HG03045 (cell line): ENCODE results near the gene PPP2R2B.

Source experiments
- ATAC-seq: cut with Tn5 transposase; IDR thresholded peaks from one replicate; pipeline ENCODE4 v1.9.1; 2021; ENCODE audit warnings: mild to moderate bottlenecking, moderate library complexity; ENCODE audit not compliant: unreplicated experiment

Gene PPP2R2B

DNA sequence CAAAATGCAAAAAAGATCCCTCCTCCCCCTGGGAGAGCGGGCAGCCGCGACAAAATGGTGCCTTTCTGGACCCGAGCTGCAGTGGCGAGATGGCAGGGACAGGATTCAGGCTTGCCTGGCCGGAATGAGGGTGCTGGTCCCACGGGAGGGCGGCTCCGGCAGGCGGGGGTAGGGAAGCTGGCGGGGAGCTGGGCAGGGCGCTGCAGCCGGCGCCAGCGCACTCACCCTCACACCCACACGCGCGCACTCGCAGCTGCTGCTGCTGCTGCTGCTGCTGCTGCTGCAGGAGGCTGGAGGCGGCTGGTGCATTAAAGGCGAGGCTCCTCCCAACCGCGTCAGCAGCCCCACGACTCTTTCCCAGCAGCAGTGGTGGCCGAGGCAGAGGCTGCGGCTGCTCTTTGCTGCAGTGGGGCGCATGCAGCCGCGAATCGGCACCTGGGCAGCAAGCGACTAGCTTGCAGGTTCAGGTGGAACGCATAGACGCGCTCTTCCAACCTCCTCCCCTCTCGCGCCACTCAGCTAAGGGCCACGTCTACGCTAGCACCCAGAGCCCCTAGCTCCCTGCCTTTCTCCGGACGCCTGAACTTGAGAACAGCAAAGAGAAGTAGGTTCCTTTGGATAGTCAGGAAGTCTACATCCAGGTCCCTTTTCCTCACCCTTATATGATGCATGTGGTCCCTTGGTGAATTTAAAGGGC, at the start of gene PPP2R2B:
Gene PPP2R2B (minus strand): TSS at position 282 of the 697 bp plus-strand sequence.
- no peak for ATAC-seq

DNA sequence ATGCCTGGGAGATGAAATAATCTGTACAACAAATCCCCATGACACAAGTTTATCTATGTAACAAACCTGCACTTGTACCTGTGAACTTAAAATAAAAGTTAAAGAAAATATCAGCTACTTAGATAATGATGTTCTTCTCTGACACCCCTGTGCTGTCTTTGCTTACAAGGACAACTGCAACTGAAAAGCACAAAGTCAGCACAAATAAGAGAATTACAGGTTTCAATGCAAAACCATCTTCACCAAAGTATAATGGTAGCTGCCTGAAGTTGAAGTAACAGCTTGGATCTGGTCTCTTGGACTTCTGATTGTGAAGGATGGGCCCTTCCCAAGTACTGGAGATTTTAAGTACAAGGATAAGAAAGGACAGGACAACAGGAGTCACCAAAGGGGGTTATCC, 45.6 kb upstream of the PPP2R2B start:
- no peak for ATAC-seq

DNA sequence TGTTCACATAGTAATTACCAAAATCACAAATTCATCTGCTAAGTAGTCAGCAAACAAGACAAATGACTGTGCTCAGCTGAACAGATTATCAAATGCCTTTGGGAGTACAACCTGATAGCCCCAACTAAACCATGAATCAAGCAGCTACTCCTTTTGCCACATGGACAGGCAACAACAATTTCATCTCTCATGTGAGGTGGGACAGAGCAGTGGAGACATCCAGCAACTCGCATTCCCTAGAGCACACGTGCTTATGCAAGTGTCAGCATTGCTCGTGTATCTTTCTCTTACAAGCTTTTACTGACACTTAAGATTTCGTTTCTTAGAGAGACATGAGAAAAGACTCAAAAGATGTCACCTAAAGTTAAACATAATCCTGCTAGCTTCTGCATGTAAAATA, 42.7 kb upstream of the PPP2R2B start:
- ATAC-seq: no peak

DNA sequence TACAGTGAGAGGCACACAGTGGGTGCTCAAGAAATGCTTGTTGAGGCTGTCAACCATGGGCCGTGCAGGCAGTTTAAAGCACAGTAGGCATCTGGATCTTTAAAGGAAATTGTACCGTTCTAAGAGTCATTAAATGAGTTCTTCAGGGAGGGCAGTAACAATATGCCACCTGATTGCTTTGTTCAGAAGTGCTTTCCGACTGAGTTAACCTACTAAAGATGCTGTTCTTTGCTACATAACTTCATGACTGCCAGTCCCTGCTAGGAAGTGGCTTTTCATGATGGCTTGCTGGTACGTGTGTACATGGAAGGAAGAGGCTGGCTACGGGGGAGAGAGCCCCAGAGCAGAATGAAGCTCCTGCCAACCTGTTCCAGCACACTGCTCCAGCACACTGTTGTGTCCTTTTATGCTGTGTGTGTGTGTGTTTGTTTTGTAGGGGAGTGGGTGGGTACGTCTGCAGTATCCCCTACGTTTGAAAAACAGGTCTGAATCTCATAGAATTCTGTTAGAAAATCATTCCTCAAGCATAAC, 41.9 kb upstream of the PPP2R2B start:
- ATAC-seq: no peak

DNA sequence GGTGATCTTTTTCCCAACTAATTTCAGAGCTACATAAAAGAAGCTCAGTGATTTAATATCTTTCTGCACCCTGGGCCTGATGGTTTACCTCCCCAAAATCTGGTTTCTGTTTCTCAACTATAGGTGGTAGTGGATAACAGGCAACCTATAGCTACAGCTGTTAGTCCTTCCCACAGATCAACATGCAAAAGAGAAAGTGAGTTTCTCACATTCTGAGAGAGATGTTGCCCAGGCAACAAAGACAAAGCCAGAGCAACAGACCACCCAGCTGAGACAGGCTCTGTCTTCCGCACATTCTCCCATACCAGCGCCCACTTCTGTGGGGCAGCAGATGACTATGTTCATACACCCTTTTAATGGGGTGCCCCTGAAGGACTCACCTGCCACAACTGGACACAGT, 40.7 kb upstream of the PPP2R2B start:
- no peak for ATAC-seq

DNA sequence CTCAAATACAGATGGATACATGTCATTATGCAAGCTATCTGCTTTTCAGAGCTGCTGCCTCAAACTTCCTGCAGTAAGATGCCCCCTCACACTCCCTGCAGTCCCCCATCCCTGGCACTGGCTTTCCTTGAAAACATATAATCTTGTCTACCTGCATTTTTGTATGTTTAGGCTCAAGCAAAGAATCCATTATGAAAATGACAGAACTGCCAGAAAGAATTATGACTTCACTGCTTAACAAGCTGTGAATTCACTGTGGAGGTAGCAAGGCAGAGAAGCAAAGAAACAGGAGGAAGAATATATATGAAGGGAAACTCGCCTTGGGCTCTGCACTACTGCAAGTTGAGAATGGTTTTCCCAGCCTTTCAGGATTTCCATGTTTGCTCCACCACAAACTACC, 39.4 kb upstream of the PPP2R2B start:
- ATAC-seq: no peak

DNA sequence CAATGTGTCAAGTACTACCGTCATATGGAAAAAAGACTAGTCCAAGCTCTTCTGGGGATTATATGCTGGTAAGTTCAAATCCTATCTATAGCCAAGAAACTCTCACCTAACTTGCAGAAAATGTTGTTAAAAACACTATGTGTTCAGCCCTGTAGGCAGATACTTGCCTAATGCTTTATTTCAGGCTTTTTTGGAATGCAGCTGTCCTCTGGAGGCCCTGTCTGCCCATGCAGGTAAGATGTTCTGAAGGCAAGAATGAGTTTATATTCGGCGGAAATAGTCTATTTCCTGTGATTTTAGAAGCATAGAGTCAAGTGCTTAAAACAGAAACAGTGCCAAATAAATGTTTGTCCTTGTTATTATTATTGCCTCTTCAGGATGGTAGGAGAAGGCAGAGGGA, 34.3 kb upstream of the PPP2R2B start:
- no peak for ATAC-seq

DNA sequence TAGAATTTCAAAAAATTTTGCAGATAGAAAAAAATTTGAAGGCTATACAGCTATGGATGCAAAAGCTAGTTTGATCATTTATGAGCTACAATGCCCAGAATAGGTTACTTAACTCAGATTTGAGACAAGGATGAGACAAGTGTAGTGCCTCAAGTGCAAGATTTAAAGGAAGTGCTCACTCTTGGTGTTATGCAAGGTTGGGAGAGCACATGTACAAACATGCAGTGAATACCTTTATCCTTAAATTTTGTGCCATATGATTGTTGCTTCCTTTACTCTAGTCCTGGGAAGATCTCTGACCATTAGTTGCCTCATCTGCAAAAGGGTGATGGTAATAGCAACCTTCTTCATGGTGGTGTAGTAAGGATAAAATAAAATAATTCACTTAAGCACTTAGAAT, 31.7 kb upstream of the PPP2R2B start:
- ATAC-seq: no peak

DNA sequence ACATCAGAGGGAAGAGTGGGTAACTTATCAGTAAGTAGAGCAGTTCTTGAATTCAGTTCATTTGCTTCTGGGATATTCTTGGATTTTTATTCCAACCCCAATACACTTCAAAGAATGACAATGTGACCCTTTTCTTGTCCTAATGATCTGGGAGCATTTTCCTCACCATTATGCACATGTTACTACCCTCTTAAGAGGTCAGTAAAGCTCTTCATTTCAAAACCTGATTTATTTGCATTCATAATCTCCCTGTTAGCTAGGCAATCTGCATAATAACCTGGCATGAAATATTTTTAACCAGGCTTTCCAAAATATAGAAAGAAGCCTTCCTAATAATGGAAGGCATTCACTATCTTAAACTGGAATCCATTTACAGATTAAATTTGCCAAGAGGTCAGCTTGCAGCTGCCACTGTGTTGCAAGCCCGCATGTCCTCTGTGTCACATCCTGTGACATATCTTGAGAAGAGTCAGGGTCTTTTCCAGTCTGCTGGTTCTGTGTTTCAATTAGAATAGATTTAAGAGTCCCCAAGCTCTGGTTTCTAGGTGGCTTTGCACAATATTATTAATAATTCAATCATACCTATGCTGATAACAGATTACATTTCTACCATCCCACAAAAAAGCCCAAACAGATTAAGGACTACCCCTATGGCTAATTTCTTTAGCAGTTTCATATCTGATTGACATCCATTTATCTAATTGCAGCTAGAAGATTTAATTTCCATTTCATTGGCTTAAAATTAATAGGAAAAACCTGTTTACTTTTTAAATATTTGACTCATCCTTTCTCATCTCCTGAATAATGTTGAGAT, 30.9 kb upstream of the PPP2R2B start:
- no peak for ATAC-seq

DNA sequence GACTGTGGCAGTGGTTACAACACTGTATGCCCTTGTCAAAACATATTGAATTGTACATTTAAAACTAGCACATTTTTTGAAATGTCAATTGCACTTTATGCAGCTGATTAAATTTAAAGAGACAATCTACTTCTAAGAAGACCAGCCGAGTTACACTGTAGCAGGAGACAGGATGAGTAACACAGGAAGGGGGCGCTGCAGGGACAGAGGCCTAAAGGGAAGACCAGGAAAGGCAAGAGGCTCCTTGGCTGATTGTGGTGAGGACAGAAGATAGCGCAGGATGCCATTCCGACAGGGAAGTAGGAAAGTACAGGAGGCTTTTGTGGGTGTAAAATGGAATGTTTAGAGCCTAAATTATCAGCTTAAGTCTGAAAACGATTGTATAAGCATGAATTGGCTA, 28.2 kb upstream of the PPP2R2B start:
- no peak for ATAC-seq

DNA sequence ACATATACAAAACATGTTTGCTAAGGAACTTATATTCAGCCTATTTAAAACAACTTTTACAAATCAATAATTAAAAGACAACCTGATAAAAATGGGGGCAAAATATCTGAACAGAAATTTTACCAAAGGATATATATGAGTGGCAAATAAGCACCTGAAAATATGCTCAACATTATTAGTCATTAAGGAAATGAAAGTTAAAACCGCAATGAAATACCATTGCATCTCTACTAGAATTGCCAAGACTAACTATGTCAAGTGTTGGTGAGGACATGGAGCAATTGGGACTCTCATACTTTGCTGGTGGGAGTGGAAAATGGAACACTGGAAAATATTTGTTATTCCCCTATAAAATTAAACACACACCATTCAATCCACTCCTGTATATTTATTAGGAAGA, 26.3 kb upstream of the PPP2R2B start:
- ATAC-seq: no peak

DNA sequence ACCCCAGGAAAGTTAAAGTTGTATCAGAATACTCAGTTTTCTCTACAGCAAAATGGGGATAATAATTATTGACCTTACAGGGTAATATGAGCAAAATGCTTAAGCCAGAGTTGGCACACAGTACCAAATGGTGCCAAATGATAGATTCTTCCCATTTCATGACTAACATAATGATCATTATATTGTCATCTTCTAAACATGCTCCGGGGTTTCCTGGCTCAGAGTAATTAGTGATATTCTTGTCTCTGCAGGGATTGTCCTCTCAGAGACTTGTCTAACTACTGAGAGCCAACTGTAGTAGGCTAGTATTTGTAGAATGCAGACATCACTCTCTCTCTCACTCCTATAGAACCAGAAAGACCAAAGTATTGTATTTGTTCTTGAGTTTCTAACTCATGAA, 25.2 kb upstream of the PPP2R2B start:
- no peak for ATAC-seq

DNA sequence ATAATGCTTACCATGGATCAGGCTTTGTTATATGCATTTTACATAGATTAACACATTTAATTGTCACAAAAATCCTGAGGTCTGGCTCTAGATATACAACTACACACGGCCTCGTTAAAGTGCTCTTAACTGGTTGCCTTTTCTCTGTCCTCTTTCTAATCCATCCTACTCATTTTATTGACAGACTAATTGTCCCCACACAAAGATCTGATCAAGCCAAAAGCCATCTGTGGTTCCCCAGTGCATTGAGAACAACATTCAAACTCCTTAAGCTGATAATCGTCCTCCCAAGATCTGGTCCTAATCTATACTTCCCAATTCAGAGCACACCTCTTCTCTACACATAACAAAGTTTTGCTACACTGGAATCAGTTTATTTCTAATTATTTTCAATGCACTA, 23.9 kb upstream of the PPP2R2B start:
- ATAC-seq: no peak

DNA sequence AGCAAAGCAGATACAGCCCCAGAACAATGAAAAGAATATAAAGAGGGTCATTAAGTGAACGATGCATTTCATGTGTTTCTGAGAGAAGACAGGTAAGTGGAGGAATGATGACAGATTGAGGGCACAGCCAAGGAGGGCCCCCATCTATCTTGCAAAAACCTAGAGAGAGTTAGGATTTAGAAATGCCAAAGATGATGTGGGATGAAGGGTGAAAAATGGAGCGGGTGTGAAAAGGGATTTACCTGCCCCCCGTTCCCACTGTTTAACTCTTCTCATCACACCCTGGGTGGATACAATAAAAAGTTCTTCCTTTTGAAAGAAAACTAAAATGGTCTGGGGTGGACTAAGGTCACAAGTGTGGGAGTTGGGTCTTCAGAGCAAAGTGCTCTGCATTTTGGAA, 18.5 kb upstream of the PPP2R2B start:
- ATAC-seq: no peak

DNA sequence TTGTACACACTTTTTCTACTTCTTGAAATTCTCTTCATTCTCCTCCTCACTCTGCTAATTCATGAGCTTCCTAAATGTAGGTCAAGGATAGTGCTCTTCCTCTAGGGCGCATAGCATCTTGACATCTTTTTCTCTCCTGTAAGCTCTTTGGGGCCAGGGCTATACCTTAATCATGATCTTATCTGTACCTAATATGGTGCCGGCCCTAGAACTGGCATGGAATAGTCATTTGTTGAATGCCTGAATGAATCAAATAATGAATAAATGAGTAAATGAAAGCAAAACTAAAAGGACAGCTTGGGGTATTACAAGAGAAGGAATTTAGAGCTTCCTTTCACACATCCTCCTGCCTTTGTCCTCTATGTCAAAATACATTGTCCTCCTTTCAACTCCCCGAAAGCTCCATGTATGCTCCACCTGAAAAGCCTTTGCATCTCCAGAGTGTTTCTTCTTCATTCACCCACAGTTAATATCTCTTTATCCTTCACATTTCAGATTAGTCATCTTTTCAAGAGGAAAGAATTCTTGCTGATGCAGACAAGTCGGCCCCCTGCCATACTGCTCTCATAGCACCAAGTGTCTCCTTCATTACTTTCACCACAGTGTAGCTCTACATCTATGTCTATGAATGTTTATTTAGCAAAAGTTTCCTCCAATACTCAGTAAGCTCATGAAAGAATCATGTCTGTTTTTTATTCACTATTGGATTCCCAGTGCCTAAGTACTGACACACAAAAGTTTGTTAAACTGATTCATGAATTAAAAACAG, 16.4 kb upstream of the PPP2R2B start:
- no peak for ATAC-seq

DNA sequence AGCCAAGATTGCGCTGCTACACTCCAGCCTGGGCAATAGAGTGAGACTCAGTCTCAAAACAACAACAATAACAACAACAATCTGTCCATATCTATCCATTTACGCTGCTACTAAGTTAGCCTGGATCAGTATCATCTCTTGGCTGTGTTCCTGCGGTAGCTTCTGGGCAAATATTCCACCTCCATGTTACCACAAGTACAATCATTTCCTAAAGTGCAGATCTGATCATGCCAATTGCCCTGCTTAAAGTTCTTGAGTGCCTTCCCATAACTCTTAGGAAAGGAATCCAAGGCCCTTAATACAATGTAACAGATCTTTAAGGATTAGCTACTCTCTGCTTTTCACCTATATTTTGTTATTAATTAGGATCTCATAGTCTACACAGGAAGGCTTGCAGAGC, 15.4 kb upstream of the PPP2R2B start:
- no peak for ATAC-seq

DNA sequence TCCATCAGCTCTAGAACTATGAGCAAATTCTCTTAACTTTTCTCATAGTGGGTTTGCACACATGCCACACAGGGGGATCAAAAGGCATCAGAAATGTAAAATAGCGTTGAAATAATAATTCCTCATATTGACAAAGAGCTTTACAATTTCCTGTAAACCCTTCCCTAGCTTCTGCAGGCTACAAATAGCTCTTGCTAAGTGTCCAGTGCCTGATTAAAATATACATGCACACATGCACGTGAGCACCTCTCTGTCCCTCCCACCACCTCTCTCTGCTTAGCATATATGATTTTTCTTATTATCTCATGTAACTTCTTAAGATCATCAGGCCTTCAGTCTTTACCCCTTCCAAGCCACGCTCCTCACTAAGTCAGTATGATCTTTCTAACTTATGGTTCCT, 13.7 kb upstream of the PPP2R2B start:
- no peak for ATAC-seq

DNA sequence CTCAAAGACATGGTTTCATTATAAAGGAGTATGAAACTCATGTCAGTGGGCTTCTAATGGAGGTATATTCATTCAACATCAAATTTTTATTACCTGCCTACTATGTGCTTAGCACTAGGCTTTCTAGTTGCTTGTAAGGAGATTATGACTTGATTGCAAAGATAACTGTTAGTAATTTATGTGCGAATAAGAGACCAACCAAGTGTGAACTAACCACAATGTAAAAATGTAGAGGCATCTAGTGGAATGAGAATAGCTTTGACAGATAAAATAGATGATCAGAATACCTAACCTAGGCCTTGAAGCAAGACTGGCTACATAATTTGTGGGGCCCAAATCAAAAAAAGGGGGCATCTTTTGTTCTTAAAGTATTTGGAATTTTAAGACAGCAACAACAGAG, 13.0 kb upstream of the PPP2R2B start:
- ATAC-seq: no peak

DNA sequence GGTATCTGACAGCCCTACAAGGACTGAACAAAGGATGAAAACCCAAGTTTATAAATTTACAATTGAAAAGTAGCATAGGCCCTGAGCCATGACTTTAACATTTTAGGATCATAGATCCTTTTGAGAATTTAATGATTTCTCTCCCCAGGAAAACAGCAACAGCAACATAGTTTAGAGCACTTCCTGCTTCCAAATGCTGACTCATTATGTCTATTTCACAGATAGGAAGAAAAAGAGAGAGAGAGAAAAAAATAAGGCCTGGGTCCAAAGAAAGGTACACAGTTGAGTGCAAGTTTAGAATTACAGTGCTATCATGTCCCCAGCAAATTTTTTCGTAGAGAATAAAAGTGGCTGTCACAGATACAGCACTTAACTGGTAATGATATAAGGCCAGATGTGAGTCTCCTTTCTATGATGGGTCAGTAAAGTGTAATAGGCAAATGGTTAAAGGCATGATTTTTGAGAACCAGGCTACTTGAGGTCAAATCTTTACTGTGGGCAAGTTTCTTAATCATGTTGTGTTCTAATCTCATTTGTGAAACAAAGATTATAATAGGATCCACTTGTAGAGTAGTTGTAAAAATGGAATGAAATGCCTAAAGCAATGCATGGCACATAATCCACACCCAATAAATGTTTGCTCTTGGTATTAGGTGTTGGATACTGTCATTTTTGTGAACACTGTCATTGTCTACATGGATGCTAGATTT, 12.3 kb upstream of the PPP2R2B start:
- no peak for ATAC-seq

DNA sequence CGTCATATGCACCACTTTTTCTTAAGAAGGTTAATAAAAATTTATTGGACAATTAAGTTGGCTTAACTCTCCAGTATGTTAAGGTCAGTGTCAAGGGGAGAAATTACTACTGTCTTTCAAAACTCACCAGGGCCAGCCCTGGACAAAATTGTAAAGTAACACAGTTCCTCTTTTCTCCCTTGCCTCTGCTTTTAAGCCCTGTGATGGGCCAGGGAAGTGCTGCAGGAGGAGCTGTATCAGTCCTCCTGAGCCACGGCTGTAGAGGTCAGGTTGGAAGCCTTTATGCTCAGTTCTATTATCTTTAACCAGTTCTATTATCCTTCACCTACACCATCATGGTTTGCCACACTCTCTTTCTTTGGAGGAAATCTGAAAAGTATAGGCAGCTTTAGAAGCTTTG, 11.5 kb upstream of the PPP2R2B start:
- ATAC-seq: no peak

DNA sequence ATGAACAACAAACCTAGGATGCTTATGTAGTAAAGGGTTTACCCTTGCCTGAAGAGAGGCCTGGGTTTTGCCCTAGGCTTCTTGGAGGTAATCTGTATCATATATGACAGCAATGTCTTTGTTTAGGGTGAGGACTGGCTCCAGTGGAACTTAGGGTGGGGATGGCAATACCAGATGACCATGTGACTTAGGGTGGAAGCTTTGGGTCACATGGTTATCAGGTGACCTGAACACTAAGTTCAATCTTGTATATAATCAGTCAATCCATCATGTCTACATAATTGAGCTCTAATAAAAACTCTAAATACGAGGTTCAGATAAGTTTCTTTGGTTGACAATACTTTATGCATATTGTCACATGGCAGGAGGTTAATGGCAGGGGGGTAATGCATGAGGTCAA, 10.6 kb upstream of the PPP2R2B start:
- ATAC-seq: no peak
